ENCODE results near the gene DIAPH1. TPM values are rescaled to one million over a fixed set of nuclear protein-coding genes. Genes with fewer than 3 reads are reported as not detected.

DIAPH1 gene
- total RNA-seq, 4 donors from 2014 or later = 35.2 to 62.3 (median 53.4) TPM

GRCh38 chr5:141491323-141492167, 127.3 kb downstream of the DIAPH1 start:
- Histone ChIP-seq H3K27ac (no peak overlapping the region), H3K27me3 (no peaks in the 10 kb centered on the region), H3K9me3 (no peaks in the 10 kb centered on the region), H3K4me1 (peaks cover 0 to 60% (median 11%) of the 10 kb centered on the region in 3 donors), H3K36me3 (peaks cover 0 to 56% of the 10 kb centered on the region in 2 donors), H3K4me3 (no peak overlapping the region)
- 70 to 72% methylated on average over 8 to 10 of the region's 66 CpGs for WGBS, 2 donors (ENCODE audit: low coverage in 1 of 2)
- ATAC-seq = no peak
- no peak for TF ChIP-seq CTCF (IDR thresholded peaks at IDR 0.05)

- TF ChIP-seq CTCF (IDR thresholded peaks at IDR 0.05) (no peak), EP300 (IDR thresholded peaks at IDR 0.05) (no peak)
- no peaks in the 10 kb centered on the region for H3K9me3 ChIP-seq
- ATAC-seq = no peak
- no peaks in the 10 kb centered on the region for H3K27me3 ChIP-seq
- WGBS, 2 donors (ENCODE audit: low coverage in 1 of 2) = 78 to 85% methylated on average over 3 to 4 of the region's 13 CpGs
- H3K4me3 ChIP-seq = no peak overlapping the region
- H3K36me3 ChIP-seq = peaks cover 0 to 51% of the 10 kb centered on the region in 2 donors
- no peak overlapping the region for H3K27ac ChIP-seq
- peaks cover 0 to 67% (median 11%) of the 10 kb centered on the region in 3 donors for H3K4me1 ChIP-seq
Observed at GRCh38 chr5:141490771-141491170, 128.0 kb downstream of the DIAPH1 start.

GRCh38 chr5:141490271-141490670, 128.5 kb downstream of the DIAPH1 start:
- Histone ChIP-seq H3K27ac (no peak overlapping the region), H3K27me3 (no peaks in the 10 kb centered on the region), H3K36me3 (peaks cover 0 to 55% of the 10 kb centered on the region in 2 donors), H3K9me3 (no peaks in the 10 kb centered on the region), H3K4me3 (no peak overlapping the region), H3K4me1 (peaks cover 0 to 72% (median 11%) of the 10 kb centered on the region in 3 donors)
- WGBS, 2 donors (ENCODE audit: low coverage in 1 of 2) = 85% methylated on average over 5 of the region's 10 CpGs; no CpG with 5 or more reads in 1 of the 2 donors
- no peak for ATAC-seq
- no peak for TF ChIP-seq POLR2AphosphoS5 (IDR thresholded peaks at IDR 0.05)
- TF ChIP-seq CTCF (IDR thresholded peaks at IDR 0.05) = no peak
- TF ChIP-seq POLR2A (IDR thresholded peaks at IDR 0.05) = no peak

- peaks cover 0 to 51% of the 10 kb centered on the region in 2 donors for H3K36me3 ChIP-seq
- 80 to 83% methylated on average over 1 to 2 of the region's 10 CpGs for WGBS, 2 donors (ENCODE audit: low coverage in 1 of 2)
- H3K27ac ChIP-seq = no peak overlapping the region
- H3K9me3 ChIP-seq = no peaks in the 10 kb centered on the region
- H3K27me3 ChIP-seq = no peaks in the 10 kb centered on the region
- peaks cover 0 to 76% (median 11%) of the 10 kb centered on the region in 3 donors for H3K4me1 ChIP-seq
- no peak overlapping the region for H3K4me3 ChIP-seq
- ATAC-seq = no peak
- TF ChIP-seq CTCF (IDR thresholded peaks at IDR 0.05) = no peak
- no peak for TF ChIP-seq EP300 (IDR thresholded peaks at IDR 0.05)
- TF ChIP-seq POLR2A (IDR thresholded peaks at IDR 0.05) = no peak
- no peak for TF ChIP-seq POLR2AphosphoS5 (IDR thresholded peaks at IDR 0.05)
Observed at GRCh38 chr5:141489841-141490240, 129.0 kb downstream of the DIAPH1 start.

Data from gastroesophageal sphincter (tissue), 4 donors.